Middle frontal gyrus (tissue), 1 donor: ENCODE data around the gene RNASE7.

ENCODE experiments used
- DNase-seq: peaks from one replicate; pipeline ENCODE4 v3.0.0-alpha.2; 2015; ENCODE audit warnings: low spot score; ENCODE audit errors: extremely low spot score

Gene RNASE7

DNA sequence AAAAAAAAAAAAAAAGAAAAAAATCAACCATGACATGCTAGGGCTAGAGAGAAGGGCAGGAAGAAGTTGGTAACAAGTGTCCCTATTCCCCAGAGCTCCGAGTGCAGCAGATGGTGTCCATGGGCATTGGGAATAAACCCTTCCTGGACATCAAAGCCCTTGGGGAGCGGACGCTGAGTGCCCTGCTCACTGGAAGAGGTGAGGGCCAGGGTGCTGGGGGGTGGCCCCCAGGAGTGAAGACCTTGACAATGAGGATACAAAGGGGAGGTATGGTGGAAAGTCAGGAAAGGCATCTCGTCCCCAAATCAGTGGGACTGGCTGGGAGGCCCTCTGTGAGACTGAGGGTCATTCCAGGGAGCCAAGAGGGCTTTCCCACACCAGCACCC is 44.7 kb downstream of the RNASE7 start:
- no peak for DNase-seq

DNA sequence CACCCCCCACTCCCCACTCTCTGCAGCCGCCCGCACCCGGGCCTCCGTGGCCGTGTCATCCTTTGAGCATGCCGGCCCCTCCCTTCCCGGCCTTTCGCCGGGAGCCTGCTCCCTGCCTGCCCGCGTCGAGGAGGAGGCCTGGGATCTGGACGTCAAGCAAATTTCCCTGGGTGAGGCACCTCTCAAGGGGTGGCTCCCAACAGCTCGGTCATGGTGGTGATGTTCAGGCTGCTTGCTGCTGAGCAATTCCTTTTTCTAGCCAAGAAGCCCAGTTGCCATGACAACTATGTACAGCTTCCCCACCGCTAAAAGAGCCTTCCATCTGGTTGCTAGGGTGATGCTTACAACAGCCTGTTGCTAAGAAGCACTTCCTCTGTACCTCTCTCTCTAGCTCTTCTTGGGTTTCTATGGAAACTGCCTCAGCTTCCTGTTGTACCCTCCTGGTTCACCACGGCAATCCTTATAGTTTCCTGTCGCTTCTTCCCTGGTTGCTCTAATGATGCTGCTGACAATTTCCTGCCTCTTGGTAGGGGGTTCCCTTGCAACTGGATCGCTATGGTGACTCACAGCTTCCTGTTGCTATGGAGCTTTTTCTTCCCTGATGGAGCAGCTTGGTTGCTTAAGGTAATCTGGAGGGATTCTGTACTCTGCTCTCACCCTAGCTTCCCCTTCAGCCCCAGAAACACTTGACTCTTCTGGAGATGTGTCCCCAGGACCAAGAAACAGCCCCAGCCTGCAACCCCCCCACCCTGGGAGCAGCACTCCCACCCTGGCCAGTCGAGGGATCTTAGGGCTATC is 45.3 kb downstream of the RNASE7 start:
- DNase-seq, result peak; percentile 73

DNA sequence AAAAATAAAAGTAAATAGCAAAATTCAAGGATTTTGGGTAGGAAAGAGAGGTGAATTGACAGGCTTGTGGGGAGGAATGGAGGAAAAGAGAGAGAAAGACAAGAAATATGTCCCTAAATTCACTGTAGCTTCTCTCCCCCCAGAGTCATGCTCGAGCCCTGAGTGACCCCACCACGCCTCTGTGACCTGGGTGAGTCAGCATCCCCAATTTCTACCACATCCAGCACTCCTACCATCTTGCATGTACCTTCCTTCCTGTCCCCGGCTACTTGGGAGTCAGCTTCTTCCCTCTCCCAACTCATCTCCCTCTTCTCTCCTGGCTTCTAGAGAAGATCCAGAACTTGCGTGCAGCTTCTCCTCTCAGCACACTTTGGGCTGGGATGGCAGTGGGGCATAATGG is 46.5 kb downstream of the RNASE7 start:
- no peak for DNase-seq

DNA sequence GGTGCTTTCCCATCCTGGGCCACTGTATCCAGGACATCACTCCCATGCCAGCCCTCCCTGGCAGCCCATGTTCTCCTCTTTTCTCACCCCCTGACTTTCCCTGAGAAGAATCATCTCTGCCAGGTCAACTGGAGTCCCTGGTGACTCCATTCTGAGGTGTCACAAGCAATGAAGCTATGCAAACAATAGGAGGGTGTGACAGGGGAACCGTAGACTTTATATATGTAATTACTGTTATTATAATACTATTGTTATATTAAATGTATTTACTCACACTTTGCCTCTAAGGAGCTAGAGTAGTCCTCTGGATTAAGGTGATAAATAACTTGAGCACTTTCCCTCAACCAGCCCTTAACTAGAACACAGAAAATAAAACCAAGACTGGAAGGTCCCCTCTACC is 47.1 kb downstream of the RNASE7 start:
- DNase-seq, result no peak

DNA sequence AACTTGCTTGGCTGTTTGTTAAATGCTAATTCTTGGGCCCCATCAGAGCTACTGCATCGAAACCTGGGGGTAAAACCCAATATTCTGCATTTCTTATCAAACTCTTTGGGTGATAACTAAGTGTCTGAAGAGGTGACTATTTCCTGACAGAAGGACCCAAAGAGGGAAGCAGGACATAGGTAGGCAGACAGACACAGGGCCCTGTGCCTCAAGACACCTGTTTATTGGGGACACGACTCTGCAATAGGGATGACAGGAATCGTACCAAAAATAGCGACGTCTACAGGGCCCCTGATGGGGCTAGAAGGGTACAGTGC is 47.7 kb downstream of the RNASE7 start:
- DNase-seq, result no peak

DNA sequence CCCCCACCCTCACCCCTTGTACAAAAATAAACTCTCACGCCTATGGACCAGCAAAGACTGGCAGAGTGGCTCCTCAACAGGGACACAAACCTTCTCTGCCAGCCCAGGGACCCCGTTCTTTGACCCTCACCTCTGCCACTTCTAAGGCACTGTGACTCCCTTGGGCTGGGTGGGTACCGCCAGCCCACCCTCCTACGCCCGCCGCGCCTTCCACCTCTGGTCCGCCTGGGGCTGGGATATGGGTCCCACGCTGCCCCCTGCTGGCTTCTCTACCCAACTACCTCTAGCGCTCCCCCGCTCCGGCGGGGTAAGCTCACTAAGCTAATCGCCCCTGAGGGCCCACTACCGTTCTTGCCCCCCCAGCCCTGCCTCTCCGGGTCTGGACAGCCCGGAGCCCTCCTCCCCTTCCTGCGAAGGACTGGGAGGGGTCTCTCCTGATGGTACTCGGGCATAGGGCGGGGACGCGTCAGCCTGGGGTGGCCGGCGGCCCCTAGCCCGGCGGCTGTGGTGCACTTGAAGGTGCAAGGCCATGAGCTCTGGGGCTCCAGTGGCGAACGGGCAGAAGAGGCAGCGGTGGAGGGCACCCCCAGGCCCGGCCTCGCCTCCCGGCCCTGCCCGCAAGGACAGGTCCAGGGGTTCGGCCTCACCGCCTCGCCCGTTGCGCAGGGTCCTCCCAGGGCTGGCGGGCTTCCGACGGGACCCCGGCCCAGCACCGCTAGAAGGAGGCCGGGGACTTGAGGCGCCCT is 48.2 kb downstream of the RNASE7 start:
- DNase-seq, result no peak

DNA sequence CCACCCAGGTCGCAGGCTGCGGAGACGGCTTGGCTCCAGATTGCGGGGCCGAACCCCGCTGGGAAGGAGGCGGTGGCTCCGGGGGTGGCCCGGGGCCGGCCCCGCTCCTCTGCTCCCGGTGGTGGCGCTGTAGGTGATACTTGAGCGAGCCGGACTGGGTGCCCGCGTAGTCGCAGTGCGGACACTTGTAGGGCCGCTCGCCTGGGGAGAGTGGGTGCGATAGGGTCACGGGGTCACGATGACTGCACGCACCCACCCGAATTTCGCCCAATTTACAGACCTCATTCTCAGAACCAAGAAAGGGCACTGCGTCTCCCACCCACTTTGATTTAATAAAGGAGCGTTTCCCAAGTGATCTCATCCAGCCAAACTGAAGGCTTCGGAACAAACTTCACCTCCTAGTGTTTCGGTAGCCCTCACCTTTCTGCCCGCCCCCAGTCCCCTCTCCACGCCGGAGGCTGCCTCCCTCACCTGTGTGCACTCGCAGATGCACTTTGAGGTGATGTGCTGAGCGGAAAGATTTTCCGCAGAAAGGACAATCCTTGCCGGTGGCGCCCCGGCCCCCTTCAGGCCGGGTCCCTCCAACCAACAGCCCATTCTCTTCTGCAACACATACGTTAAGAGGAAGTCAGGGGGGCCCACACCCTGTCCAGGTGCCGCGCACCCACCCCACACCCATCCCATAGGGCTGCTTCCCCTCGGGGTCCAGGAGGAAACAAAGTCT is 48.9 kb downstream of the RNASE7 start:
- DNase-seq, result no peak

DNA sequence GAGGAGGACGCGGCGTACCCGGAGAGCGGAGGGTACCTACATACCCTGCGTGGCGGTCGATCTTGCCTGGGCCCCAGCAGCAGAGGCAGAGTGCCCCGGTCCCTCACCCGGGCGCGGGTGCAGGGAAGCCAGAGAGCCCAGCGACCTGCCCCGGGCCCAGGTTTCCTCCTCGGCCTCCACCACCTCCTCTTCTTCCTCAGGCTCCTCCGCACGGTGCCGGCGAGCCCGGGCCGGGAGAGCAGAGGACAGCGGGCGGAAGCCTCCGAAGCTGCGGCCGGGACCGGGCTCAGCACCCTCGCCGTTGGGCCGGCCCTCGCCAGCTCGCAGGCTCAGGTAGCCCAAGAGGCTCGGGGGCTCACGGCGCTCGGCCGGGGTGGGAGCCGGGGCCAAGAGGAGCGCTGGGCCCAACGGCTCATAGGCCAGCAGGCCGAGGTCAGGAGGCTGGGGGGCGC is 49.7 kb downstream of the RNASE7 start:
- DNase-seq, result no peak

DNA sequence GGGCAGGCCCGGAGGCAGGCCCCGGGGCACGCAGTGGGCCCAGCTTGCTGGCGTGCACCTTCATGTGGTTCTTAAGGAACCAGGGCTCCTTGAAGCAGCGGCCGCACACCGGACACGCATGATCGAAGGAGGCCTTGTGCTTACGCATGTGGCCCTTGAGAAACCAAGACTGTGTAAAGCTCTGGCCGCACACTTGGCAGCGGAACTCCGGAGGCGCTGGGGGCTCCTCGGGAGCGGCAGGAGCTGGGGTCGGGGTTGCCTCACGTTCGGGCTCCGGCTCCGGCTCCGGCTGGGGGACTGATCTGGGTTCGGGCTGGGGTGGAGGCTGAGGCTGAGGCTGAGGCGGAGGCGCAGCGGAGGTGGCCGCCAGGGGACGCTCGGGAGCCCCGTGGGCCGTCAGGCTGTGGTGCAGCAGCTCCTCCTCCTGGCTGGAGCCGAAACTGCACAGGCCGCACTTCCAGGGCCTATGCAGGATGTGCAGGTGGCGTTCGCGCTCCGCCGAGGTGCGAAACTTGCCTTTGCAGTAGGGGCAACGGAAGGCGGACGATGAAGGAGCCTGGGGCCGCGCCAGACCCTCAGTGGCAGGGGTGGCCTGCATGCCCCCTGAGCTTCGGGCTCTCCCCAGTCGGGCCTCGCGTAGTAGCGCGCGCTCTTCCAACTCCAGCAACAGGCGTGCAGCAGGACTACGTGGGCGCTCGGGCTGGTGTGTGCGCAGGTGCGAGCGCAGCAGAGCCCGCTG is 50.3 kb downstream of the RNASE7 start:
- no peak for DNase-seq

DNA sequence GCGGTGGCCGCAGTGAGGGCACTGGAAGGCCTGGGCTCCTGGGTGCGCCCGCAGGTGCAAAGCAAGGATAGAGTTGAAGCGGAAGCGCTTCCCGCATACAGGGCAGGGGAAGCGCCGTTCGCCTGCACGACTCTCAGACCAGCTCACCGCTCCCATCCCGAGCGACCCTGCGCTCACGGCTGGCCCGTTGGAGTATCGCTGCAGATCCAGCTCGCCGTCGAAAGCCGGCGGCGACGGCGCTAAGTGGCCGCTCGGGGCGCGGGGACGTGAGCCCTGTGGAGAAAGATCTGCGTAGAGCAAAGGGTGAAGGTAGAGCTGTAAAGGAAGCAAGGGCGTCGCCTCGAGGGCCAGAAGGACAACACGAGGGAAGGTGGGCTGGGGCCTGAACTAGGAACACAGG is 50.9 kb downstream of the RNASE7 start:
- DNase-seq, result no peak
